HepG2 (cell line): ENCODE data around the gene CDC6. TPM values are rescaled to one million over a fixed set of nuclear protein-coding genes. Genes with fewer than 3 reads are reported as not detected.
A peak's percentile ranks its signal among the peaks of the same experiment; 100 is the strongest.

Experiments
- ATAC-seq: fragments of 200-7000 bp; cut with Tn5 transposase; 3 replicates; pipeline ENCODE4 v1.9.1; 2020; ENCODE audit warnings: mild to moderate bottlenecking, moderate library complexity
- BruUV-seq: library from RNA; stranded (reverse); fragments of 400-500 nt; replicated peaks from 2 replicates; lab custom pipeline; 2021; lab: Mats Ljungman, UMichigan
- CTCF ChIA-PET: fragments of 300-600 bp; formaldehyde crosslinking; extraction: SDS; loops from one replicate; lab custom pipeline; 2021; ENCODE audit warnings: low total read pairs, inconsistent platforms, low intra/inter-chr PET ratio; lab: Yijun Ruan, JAX
- POLR2A ChIA-PET: fragments of 350-600 bp; sonication (Branson Sonifier 250); formaldehyde crosslinking; loops from one replicate; lab custom pipeline; 2020; ENCODE audit warnings: antibody characterized with exemption, inconsistent platforms; lab: Yijun Ruan, JAX
- DNase-seq: peaks from one replicate; pipeline ENCODE4 v3.0.0-alpha.2; 2015; ENCODE audit warnings: low spot score
- FAIRE-seq: peaks from 3 replicates; lab custom pipeline; 2011; peaks lifted over from hg19 to GRCh38; lab: Jason Lieb, UNC
- H2AFZ ChIP-seq: one replicate; pipeline ENCODE4 v1.6.1; 2011; ENCODE audit warnings: low read length, inconsistent platforms
- H3K27ac ChIP-seq: fragments of 300-600 bp; 3 replicates; pipeline ENCODE4 v1.8.0; 2011; ENCODE audit warnings: mixed run types, mild to moderate bottlenecking, mixed read lengths, low read length, inconsistent platforms; ENCODE audit not compliant: insufficient read depth; ENCODE audit errors: extremely low read length
- H3K27me3 ChIP-seq, 2 experiments: fragments of 200-600 bp in 1 of 2; 2 replicates in 1 of 2; 3 replicates in 1 of 2; pipeline versions ENCODE4 v1.6.0 to v1.8.0; 2011; ENCODE audit warnings: low read length in 2 of 2, mild to moderate bottlenecking in 2 of 2, moderate library complexity in 2 of 2, inconsistent platforms in 1 of 2; ENCODE audit not compliant: insufficient read depth in 2 of 2, control insufficient read depth in 1 of 2
- H3K36me3 ChIP-seq, 2 experiments: fragments of 200-600 bp in 1 of 2; replicated peaks in 1 of 2; 2 replicates in 1 of 2; 3 replicates in 1 of 2; pipeline versions ENCODE4 v1.5.1 to v1.8.0; 2011; ENCODE audit warnings: low read length in 2 of 2, inconsistent platforms in 1 of 2; ENCODE audit not compliant: insufficient read depth in 2 of 2, control insufficient read depth in 1 of 2
- H3K4me1 ChIP-seq: 2 replicates; pipeline ENCODE4 v1.5.1; 2012; ENCODE audit warnings: low read length, inconsistent platforms; ENCODE audit not compliant: insufficient read depth
- H3K4me2 ChIP-seq: 2 replicates; pipeline ENCODE4 v1.6.0; 2011; ENCODE audit warnings: low read depth, low read length, inconsistent platforms
- H3K4me3 ChIP-seq, 3 experiments: fragments of 200-600 bp in 1 of 3; sonication (generic), shearing (Covaris generic) in 1 of 3; replicated peaks in 1 of 3; 2 replicates each; pipeline ENCODE4 v1.5.1; 2011 to 2016; ENCODE audit warnings: low read length in 3 of 3, inconsistent platforms in 2 of 3, low read depth in 2 of 3, mild to moderate bottlenecking in 2 of 3, control low read depth in 1 of 3, mixed read lengths in 1 of 3; ENCODE audit not compliant: insufficient read depth in 1 of 3
- H3K79me2 ChIP-seq: one replicate; pipeline ENCODE4 v1.6.1; 2011; ENCODE audit warnings: low read length, inconsistent platforms; ENCODE audit not compliant: insufficient read depth
- H3K9ac ChIP-seq: 2 replicates; pipeline ENCODE4 v1.6.0; 2011; ENCODE audit warnings: mild to moderate bottlenecking, low read depth, low read length, inconsistent platforms; ENCODE audit not compliant: insufficient read depth
- H3K9me3 ChIP-seq: 2 replicates; pipeline ENCODE4 v1.5.1; 2012; ENCODE audit warnings: mild to moderate bottlenecking, low read length
- H4K20me1 ChIP-seq: 2 replicates; pipeline ENCODE4 v1.6.0; 2011; ENCODE audit warnings: inconsistent platforms, mild to moderate bottlenecking, low read length, moderate library complexity; ENCODE audit not compliant: insufficient read depth
- AKAP8 ChIP-seq: sonication (generic); formaldehyde crosslinking; IDR thresholded peaks from 2 replicates; pipeline ENCODE4 v1.5.1; 2020; ENCODE audit warnings: mild to moderate bottlenecking, missing genetic modification reagents
- ISX ChIP-seq: sonication (generic); formaldehyde crosslinking; conservative IDR thresholded peaks from 2 replicates; pipeline ENCODE4 v1.5.0; 2020; ENCODE audit warnings: missing genetic modification reagents
- KLF6 ChIP-seq: IDR thresholded peaks from 2 replicates; pipeline ENCODE4 v1.8.0; 2016; ENCODE audit warnings: missing biosample characterization, missing genetic modification reagents
- NCOR1 ChIP-seq: fragments of 200-600 bp; sonication (generic); IDR thresholded peaks from 2 replicates; pipeline ENCODE4 v1.7.0; 2017; ENCODE audit warnings: antibody characterized with exemption, low read length, borderline replicate concordance
- NFE2 ChIP-seq: sonication (generic); formaldehyde crosslinking; IDR thresholded peaks from 2 replicates; pipeline ENCODE4 v1.4.0; 2020; ENCODE audit warnings: missing genetic modification reagents
- SAP130 ChIP-seq: IDR thresholded peaks from 2 replicates; pipeline ENCODE4 v1.6.1; 2016; ENCODE audit warnings: low read depth
- SNAI1 ChIP-seq: sonication (generic); formaldehyde crosslinking; IDR thresholded peaks from 2 replicates; pipeline ENCODE4 v1.5.0; 2020; ENCODE audit warnings: mild to moderate bottlenecking, missing genetic modification reagents, borderline replicate concordance
- ZFY ChIP-seq: sonication (generic); formaldehyde crosslinking; IDR thresholded peaks from 2 replicates; pipeline ENCODE4 v1.4.0; 2020; ENCODE audit warnings: missing genetic modification reagents
- ZNF18 ChIP-seq: sonication (generic); formaldehyde crosslinking; IDR thresholded peaks from 2 replicates; pipeline ENCODE4 v1.8.0; 2022; ENCODE audit warnings: mild to moderate bottlenecking, missing genetic modification reagents; ENCODE audit not compliant: insufficient replicate concordance
- ZNF329 ChIP-seq: sonication (generic); formaldehyde crosslinking; IDR thresholded peaks from 2 replicates; pipeline ENCODE4 v1.9.0; 2021; ENCODE audit warnings: low read depth, mild to moderate bottlenecking, missing genetic modification reagents
- ZNF383 ChIP-seq: sonication (generic); formaldehyde crosslinking; IDR thresholded peaks from 2 replicates; pipeline ENCODE4 v1.4.0; 2020; ENCODE audit warnings: missing genetic modification reagents, mild to moderate bottlenecking, borderline replicate concordance
- ZNF430 ChIP-seq: sonication (generic); formaldehyde crosslinking; IDR thresholded peaks from 2 replicates; pipeline ENCODE4 v1.9.0; 2021; ENCODE audit warnings: mild to moderate bottlenecking, missing genetic modification reagents
- ZNF501 ChIP-seq: sonication (generic); formaldehyde crosslinking; IDR thresholded peaks from 2 replicates; pipeline ENCODE4 v1.5.1; 2020; ENCODE audit warnings: mild to moderate bottlenecking, moderate library complexity, missing genetic modification reagents
- ZNF543 ChIP-seq: sonication (generic); formaldehyde crosslinking; IDR thresholded peaks from 2 replicates; pipeline ENCODE4 v1.4.0; 2020; ENCODE audit warnings: mild to moderate bottlenecking, missing genetic modification reagents
- WGBS: methylation state at CpG from one replicate; pipeline ENCODE4 v1.1.6; 2017; ENCODE audit warnings: low lambda C conversion rate; 5-methylcytosine and 5-hydroxymethylcytosine counted together
- in situ Hi-C: cut with HindIII; loops from 2 replicates; pipeline ENCODE4 v1.10.0; 2017; ENCODE audit warnings: low pct_unique_long_range_greater_than_20kb; ENCODE audit not compliant: extremely low pct_ligation_motif_present
- intact Hi-C: fragments of 100-400 bp; cut with micrococcal nuclease; formaldehyde crosslinking; loops from one replicate; pipeline ENCODE4 v1.10.0; 2022; ENCODE audit not compliant: unreplicated experiment
- polyA plus RNA-seq, 8 experiments: library from polyadenylated mRNA; depleted of rRNA in 3 of 8; stranded (reverse) in 7 of 8; unstranded in 1 of 8; fragments of >200 nt; fragmentation: Illumina TruSeq in 4 of 8; extraction: Trizol in 4 of 8; gene quantifications; 2 replicates each; pipeline versions ENCODE4 v1.2.1 to v1.2.3, GENCODE V29; 2011 to 2016; ENCODE audit warnings: low read depth in 4 of 8, missing spikeins in 1 of 8, mixed read lengths in 1 of 8; ENCODE audit not compliant: insufficient read depth in 1 of 8
- total RNA-seq, 5 experiments: library from RNA; depleted of rRNA; stranded (reverse); fragments of >200 nt; fragmentation: Illumina TruSeq; extraction: Trizol; gene quantifications; 2 replicates each; pipeline ENCODE4 v1.2.3, GENCODE V29; 2016; ENCODE audit warnings: low read depth in 1 of 5
- TF ChIP-seq, protein P1 (sequence below): sonication (generic); formaldehyde crosslinking; conservative IDR thresholded peaks from 2 replicates; pipeline ENCODE4 v1.4.0; 2020; ENCODE audit warnings: missing genetic modification reagents
- TF ChIP-seq, protein P2 (sequence below): sonication (generic); formaldehyde crosslinking; IDR thresholded peaks from 2 replicates; pipeline ENCODE4 v1.4.0; 2020; ENCODE audit warnings: mild to moderate bottlenecking, missing genetic modification reagents, borderline replicate concordance
- TF ChIP-seq, protein P3 (sequence below): IDR thresholded peaks from 2 replicates; pipeline ENCODE4 v1.6.1; 2016

The CDC6 gene
- total and polyA plus RNA-seq, 2 of the 13 experiments (the other 11 are each of a cell fraction or from before 2014, with no cell fraction given), result 17.4 to 114 TPM

- TF ChIP-seq, protein P1, sequence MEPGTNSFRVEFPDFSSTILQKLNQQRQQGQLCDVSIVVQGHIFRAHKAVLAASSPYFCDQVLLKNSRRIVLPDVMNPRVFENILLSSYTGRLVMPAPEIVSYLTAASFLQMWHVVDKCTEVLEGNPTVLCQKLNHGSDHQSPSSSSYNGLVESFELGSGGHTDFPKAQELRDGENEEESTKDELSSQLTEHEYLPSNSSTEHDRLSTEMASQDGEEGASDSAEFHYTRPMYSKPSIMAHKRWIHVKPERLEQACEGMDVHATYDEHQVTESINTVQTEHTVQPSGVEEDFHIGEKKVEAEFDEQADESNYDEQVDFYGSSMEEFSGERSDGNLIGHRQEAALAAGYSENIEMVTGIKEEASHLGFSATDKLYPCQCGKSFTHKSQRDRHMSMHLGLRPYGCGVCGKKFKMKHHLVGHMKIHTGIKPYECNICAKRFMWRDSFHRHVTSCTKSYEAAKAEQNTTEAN (CRISPR knock-in tag), result no peak
Observed at GRCh38 chr17:40311575-40311974, 23.9 kb downstream of the CDC6 start (continued).

DNA sequence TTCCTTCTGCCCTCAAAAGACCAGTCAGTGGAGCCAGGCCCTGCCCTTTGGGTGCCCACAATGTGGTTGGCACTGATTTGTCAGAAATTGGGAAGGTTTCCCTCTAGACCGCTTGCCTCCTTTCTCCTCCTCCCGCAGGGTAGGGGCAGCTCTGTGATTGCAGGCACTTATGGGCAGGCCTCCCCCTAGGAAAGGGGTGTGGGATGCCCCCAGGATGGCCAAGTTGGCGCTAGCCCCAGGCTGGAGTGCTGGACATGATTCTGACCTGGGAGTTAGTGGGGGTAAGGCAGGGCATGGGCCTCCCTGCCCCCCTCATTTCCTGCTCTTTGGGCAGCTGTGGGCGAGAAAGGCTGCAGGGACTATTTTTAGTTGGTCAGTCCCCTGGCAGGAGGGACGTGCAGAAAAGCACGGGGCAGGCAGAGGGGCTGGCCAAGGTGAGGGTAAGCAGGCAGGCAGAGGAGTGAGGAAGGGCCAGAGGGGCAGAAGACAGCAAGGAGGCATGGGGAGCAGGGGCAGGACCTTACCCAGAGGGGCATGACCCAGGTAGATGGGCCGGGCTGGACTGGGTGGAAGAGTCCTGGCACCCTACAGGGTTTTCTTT, 24.6 kb downstream of the CDC6 start:
- Histone ChIP-seq H3K36me3 (no peaks in the 10 kb centered on the region), H3K27ac (no peak overlapping the region), H3K9me3 (no peaks in the 10 kb centered on the region), H3K4me3 (peak overlapping the region in 1 of 3 experiments; percentile 5; a peak in 1 of 6 replicates), H2AFZ (no peak overlapping the region), H3K9ac (no peak overlapping the region), H3K79me2 (no peaks in the 10 kb centered on the region), H4K20me1 (no peaks in the 10 kb centered on the region), H3K4me2 (no peak overlapping the region), H3K27me3 (no peaks in the 10 kb centered on the region; a peak in 1 of 5 replicates), H3K4me1 (peaks cover 89% of the 10 kb centered on the region)
- 71% methylated on average over 6 of the region's 7 CpGs for WGBS
- no peak for DNase-seq
- ChIA-PET POLR2A (interaction anchor here (0.9 to 3.5 kb wide), 3 partner anchors 31 to 40 kb away, joined by 3 to 13 read pairs (median 3); no protein-coding TSS in a partner anchor), CTCF (no interaction called here)
- no peak for FAIRE-seq
- intact Hi-C loops, result no loop called here
- in situ Hi-C loops, result no loop called here
- no TSS peak for BruUV-seq
- ATAC-seq, result no peak
- no peak for TF ChIP-seq ZNF430 (CRISPR knock-in tag)
- TF ChIP-seq ZNF501 (CRISPR knock-in tag), result no peak
- no peak for TF ChIP-seq AKAP8 (CRISPR knock-in tag)
- TF ChIP-seq, protein P2, sequence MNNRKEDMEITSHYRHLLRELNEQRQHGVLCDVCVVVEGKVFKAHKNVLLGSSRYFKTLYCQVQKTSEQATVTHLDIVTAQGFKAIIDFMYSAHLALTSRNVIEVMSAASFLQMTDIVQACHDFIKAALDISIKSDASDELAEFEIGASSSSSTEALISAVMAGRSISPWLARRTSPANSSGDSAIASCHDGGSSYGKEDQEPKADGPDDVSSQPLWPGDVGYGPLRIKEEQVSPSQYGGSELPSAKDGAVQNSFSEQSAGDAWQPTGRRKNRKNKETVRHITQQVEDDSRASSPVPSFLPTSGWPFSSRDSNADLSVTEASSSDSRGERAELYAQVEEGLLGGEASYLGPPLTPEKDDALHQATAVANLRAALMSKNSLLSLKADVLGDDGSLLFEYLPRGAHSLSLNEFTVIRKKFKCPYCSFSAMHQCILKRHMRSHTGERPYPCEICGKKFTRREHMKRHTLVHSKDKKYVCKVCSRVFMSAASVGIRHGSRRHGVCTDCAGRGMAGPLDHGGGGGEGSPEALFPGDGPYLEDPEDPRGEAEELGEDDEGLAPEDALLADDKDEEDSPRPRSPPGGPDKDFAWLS (CRISPR knock-in tag), result no peak
- TF ChIP-seq, protein P3, sequence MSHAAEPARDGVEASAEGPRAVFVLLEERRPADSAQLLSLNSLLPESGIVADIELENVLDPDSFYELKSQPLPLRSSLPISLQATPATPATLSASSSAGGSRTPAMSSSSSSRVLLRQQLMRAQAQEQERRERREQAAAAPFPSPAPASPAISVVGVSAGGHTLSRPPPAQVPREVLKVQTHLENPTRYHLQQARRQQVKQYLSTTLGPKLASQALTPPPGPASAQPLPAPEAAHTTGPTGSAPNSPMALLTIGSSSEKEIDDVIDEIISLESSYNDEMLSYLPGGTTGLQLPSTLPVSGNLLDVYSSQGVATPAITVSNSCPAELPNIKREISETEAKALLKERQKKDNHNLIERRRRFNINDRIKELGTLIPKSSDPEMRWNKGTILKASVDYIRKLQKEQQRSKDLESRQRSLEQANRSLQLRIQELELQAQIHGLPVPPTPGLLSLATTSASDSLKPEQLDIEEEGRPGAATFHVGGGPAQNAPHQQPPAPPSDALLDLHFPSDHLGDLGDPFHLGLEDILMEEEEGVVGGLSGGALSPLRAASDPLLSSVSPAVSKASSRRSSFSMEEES (CRISPR knock-in tag), result no peak
- no peak for TF ChIP-seq NFE2
- TF ChIP-seq ZNF18 (CRISPR knock-in tag), result no peak
- TF ChIP-seq ZNF329 (CRISPR knock-in tag), result no peak
- no peak for TF ChIP-seq ZFY (CRISPR knock-in tag)
- TF ChIP-seq SAP130 (CRISPR knock-in tag), result no peak
- no peak for TF ChIP-seq ISX (CRISPR knock-in tag)
- no peak for TF ChIP-seq ZNF383 (CRISPR knock-in tag)
- TF ChIP-seq NCOR1, result no peak
- no peak for TF ChIP-seq ZNF543 (CRISPR knock-in tag)
- TF ChIP-seq KLF6, result no peak
- TF ChIP-seq SNAI1 (CRISPR knock-in tag), result no peak
